Right hindlimb (tissue), 1 donor: ENCODE measurements around the gene CD300A.

Source experiments
- DNase-seq: peaks from one replicate; pipeline ENCODE4 v3.0.0-alpha.2; 2018

The CD300A gene

GRCh38 chr17:74457146-74457819 is 9.2 kb upstream of the CD300A start:
- DNase-seq = peak; percentile 79

- no peak for DNase-seq
Observed at GRCh38 chr17:74457820-74458166, 8.6 kb upstream of the CD300A start.

- no peak for DNase-seq
Observed at GRCh38 chr17:74458835-74459234, 7.6 kb upstream of the CD300A start.

GRCh38 chr17:74459622-74460021 is 6.8 kb upstream of the CD300A start:
- DNase-seq = no peak

GRCh38 chr17:74460241-74460640 is 6.2 kb upstream of the CD300A start:
- no peak for DNase-seq

GRCh38 chr17:74460996-74461395 is 5.4 kb upstream of the CD300A start:
- no peak for DNase-seq

- DNase-seq = no peak
Observed at GRCh38 chr17:74461611-74462010, 4.8 kb upstream of the CD300A start.

GRCh38 chr17:74464730-74465377 is 1.6 kb upstream of the CD300A start:
- DNase-seq = no peak

GRCh38 chr17:74465378-74466110 is 890 bp upstream of the CD300A start:
- DNase-seq = no peak

GRCh38 chr17:74466828-74467184 is 372 bp downstream of the CD300A start:
- no peak for DNase-seq

GRCh38 chr17:74467221-74467951 is 952 bp downstream of the CD300A start:
- no peak for DNase-seq

- no peak for DNase-seq
Observed at GRCh38 chr17:74471341-74471740, 4.9 kb downstream of the CD300A start.

GRCh38 chr17:74472890-74473289 is 6.5 kb downstream of the CD300A start:
- no peak for DNase-seq

GRCh38 chr17:74473294-74473693 is 6.9 kb downstream of the CD300A start:
- DNase-seq = no peak

- DNase-seq = no peak
Observed at GRCh38 chr17:74474043-74474792, 7.8 kb downstream of the CD300A start.

GRCh38 chr17:74475189-74475588 is 8.8 kb downstream of the CD300A start:
- no peak for DNase-seq

GRCh38 chr17:74477411-74477810 is 11.0 kb downstream of the CD300A start:
- no peak for DNase-seq

GRCh38 chr17:74478420-74479100 is 12.1 kb downstream of the CD300A start:
- DNase-seq = no peak

GRCh38 chr17:74480290-74480689 is 13.9 kb downstream of the CD300A start:
- DNase-seq = no peak

- no peak for DNase-seq
Observed at GRCh38 chr17:74481621-74482020, 15.2 kb downstream of the CD300A start.

GRCh38 chr17:74484066-74484465 is 17.6 kb downstream of the CD300A start:
- DNase-seq = no peak
